ENCODE data around the gene NPHP4.

NPHP4 gene

GRCh38 chr1:5839881-5840550, 152.2 kb downstream of the NPHP4 start:
- Histone ChIP-seq H3K4me1 (no peaks in the 10 kb centered on the region), H3K36me3 (replicated peaks) (no peaks in the 10 kb centered on the region), H3K9me3 (no peaks in the 10 kb centered on the region), H3K4me3 (no peak overlapping the region), H3K27me3 (ENCODE audit: low read depth) (peaks cover 5% of the 10 kb centered on the region)
- no peak for DNase-seq (ENCODE audit: low spot score in 2 of 2)
- in situ Hi-C loops (cut with MboI; ENCODE audit: low sequenced_read_pairs), result no loop called here

- H3K4me3 ChIP-seq, result no peak overlapping the region
- no peaks in the 10 kb centered on the region for H3K4me1 ChIP-seq
- in situ Hi-C loops (cut with MboI; ENCODE audit: low sequenced_read_pairs), result no loop called here
- no peaks in the 10 kb centered on the region for H3K9me3 ChIP-seq
- no peak for DNase-seq (ENCODE audit: low spot score in 2 of 2)
- H3K36me3 ChIP-seq (replicated peaks), result no peaks in the 10 kb centered on the region
- H3K27me3 ChIP-seq (ENCODE audit: low read depth), result peaks cover 7% of the 10 kb centered on the region
Measured at GRCh38 chr1:5839161-5839880, 152.9 kb downstream of the NPHP4 start.

- Histone ChIP-seq H3K4me1 (no peaks in the 10 kb centered on the region), H3K36me3 (replicated peaks) (no peaks in the 10 kb centered on the region), H3K27me3 (ENCODE audit: low read depth) (peaks cover 7% of the 10 kb centered on the region), H3K9me3 (no peaks in the 10 kb centered on the region), H3K4me3 (no peak overlapping the region)
- in situ Hi-C loops (cut with MboI; ENCODE audit: low sequenced_read_pairs), result no loop called here
- no peak for DNase-seq (ENCODE audit: low spot score in 2 of 2)
Measured at GRCh38 chr1:5837976-5838653, 154.1 kb downstream of the NPHP4 start.

GRCh38 chr1:5836776-5837440, 155.3 kb downstream of the NPHP4 start:
- Histone ChIP-seq H3K4me3 (no peak overlapping the region), H3K9me3 (no peaks in the 10 kb centered on the region), H3K27me3 (ENCODE audit: low read depth) (peaks cover 7% of the 10 kb centered on the region), H3K36me3 (replicated peaks) (no peaks in the 10 kb centered on the region), H3K4me1 (no peaks in the 10 kb centered on the region)
- in situ Hi-C loops (cut with MboI; ENCODE audit: low sequenced_read_pairs), result no loop called here
- DNase-seq (ENCODE audit: low spot score in 2 of 2), result no peak

- DNase-seq (ENCODE audit: low spot score in 2 of 2), result no peak
- Histone ChIP-seq H3K4me3 (no peak overlapping the region), H3K27me3 (ENCODE audit: low read depth) (peaks cover 7% of the 10 kb centered on the region), H3K4me1 (no peaks in the 10 kb centered on the region), H3K36me3 (replicated peaks) (no peaks in the 10 kb centered on the region), H3K9me3 (no peaks in the 10 kb centered on the region)
- in situ Hi-C loops (cut with MboI; ENCODE audit: low sequenced_read_pairs), result no loop called here
Measured at GRCh38 chr1:5835179-5835562, 157.1 kb downstream of the NPHP4 start.

GRCh38 chr1:5834477-5835178, 157.6 kb downstream of the NPHP4 start:
- peaks cover 7% of the 10 kb centered on the region for H3K27me3 ChIP-seq (ENCODE audit: low read depth)
- in situ Hi-C loops (cut with MboI; ENCODE audit: low sequenced_read_pairs), result no loop called here
- H3K9me3 ChIP-seq, result no peaks in the 10 kb centered on the region
- no peaks in the 10 kb centered on the region for H3K36me3 ChIP-seq (replicated peaks)
- no peak for DNase-seq (ENCODE audit: low spot score in 2 of 2)
- no peaks in the 10 kb centered on the region for H3K4me1 ChIP-seq
- H3K4me3 ChIP-seq, result no peak overlapping the region

GRCh38 chr1:5833911-5834310, 158.3 kb downstream of the NPHP4 start:
- no peak overlapping the region for H3K4me3 ChIP-seq
- no peaks in the 10 kb centered on the region for H3K36me3 ChIP-seq (replicated peaks)
- in situ Hi-C loops (cut with MboI; ENCODE audit: low sequenced_read_pairs), result no loop called here
- no peaks in the 10 kb centered on the region for H3K9me3 ChIP-seq
- H3K4me1 ChIP-seq, result no peaks in the 10 kb centered on the region
- H3K27me3 ChIP-seq (ENCODE audit: low read depth), result peaks cover 7% of the 10 kb centered on the region
- DNase-seq (ENCODE audit: low spot score in 2 of 2), result no peak

- H3K4me1 ChIP-seq, result no peaks in the 10 kb centered on the region
- peaks cover 7% of the 10 kb centered on the region for H3K27me3 ChIP-seq (ENCODE audit: low read depth)
- DNase-seq (ENCODE audit: low spot score in 2 of 2), result no peak
- in situ Hi-C loops (cut with MboI; ENCODE audit: low sequenced_read_pairs), result no loop called here
- no peaks in the 10 kb centered on the region for H3K9me3 ChIP-seq
- no peaks in the 10 kb centered on the region for H3K36me3 ChIP-seq (replicated peaks)
- H3K4me3 ChIP-seq, result no peak overlapping the region
Measured at GRCh38 chr1:5832916-5833895, 159.0 kb downstream of the NPHP4 start.

- no peak for DNase-seq (ENCODE audit: low spot score in 2 of 2)
- Histone ChIP-seq H3K36me3 (replicated peaks) (no peaks in the 10 kb centered on the region), H3K4me3 (no peak overlapping the region), H3K4me1 (no peaks in the 10 kb centered on the region), H3K27me3 (ENCODE audit: low read depth) (peaks cover 3% of the 10 kb centered on the region), H3K9me3 (no peaks in the 10 kb centered on the region)
- in situ Hi-C loops (cut with MboI; ENCODE audit: low sequenced_read_pairs), result no loop called here
Measured at GRCh38 chr1:5831600-5832335, 160.5 kb downstream of the NPHP4 start.

GRCh38 chr1:5830771-5831599, 161.2 kb downstream of the NPHP4 start:
- peak in 1 of 2 experiments; percentile 36 for DNase-seq (ENCODE audit: low spot score in 2 of 2)
- no peaks in the 10 kb centered on the region for H3K4me1 ChIP-seq

GRCh38 chr1:5829414-5829813, 162.8 kb downstream of the NPHP4 start:
- no peaks in the 10 kb centered on the region for H3K9me3 ChIP-seq
- in situ Hi-C loops (cut with MboI; ENCODE audit: low sequenced_read_pairs), result no loop called here
- H3K36me3 ChIP-seq (replicated peaks), result no peaks in the 10 kb centered on the region
- H3K27me3 ChIP-seq (ENCODE audit: low read depth), result no peaks in the 10 kb centered on the region
- H3K4me1 ChIP-seq, result no peaks in the 10 kb centered on the region
- no peak for DNase-seq (ENCODE audit: low spot score in 2 of 2)
- no peak overlapping the region for H3K4me3 ChIP-seq

More at GRCh38 chr1:5830771-5831599, 161.2 kb downstream of the NPHP4 start:
- H3K36me3 ChIP-seq (replicated peaks), result no peaks in the 10 kb centered on the region
- no peak overlapping the region for H3K4me3 ChIP-seq
- H3K27me3 ChIP-seq (ENCODE audit: low read depth), result peaks cover 2% of the 10 kb centered on the region; the same call in 1 of the 2 replicates
- no peaks in the 10 kb centered on the region for H3K9me3 ChIP-seq
- in situ Hi-C loops (cut with MboI; ENCODE audit: low sequenced_read_pairs), result no loop called here

Measured in HAP-1 (cell line).